SK-N-SH (cell line): Measurements from ENCODE around the gene SH3PXD2A.

Source experiments
- CTCF ChIP-seq: fragments of 200-600 bp; sonication (generic); IDR thresholded peaks from 2 replicates; pipeline ENCODE4 v1.6.1; 2017; ENCODE audit warnings: antibody characterized with exemption, mild to moderate bottlenecking, moderate library complexity
- GABPA ChIP-seq: IDR thresholded peaks from 2 replicates; pipeline ENCODE4 v1.4.0; 2012; ENCODE audit warnings: low read depth, mild to moderate bottlenecking

- TF ChIP-seq GABPA (no peak), CTCF (no peak)
These were observed 177.7 kb downstream of the SH3PXD2A start for GRCh38 chr10:103677486-103678177.
